HEK293 (cell line): Measurements from ENCODE around the gene NTSR1.

Source experiments
- CTCF ChIA-PET: fragments of 350-600 bp; formaldehyde crosslinking; extraction: SDS; loops from one replicate; lab custom pipeline; 2021; ENCODE audit warnings: antibody characterized with exemption; lab: Yijun Ruan, JAX
- POLR2A ChIA-PET: fragments of 300-600 bp; formaldehyde crosslinking; extraction: SDS; loops from one replicate; lab custom pipeline; 2020; ENCODE audit warnings: antibody characterized with exemption, inconsistent platforms; lab: Yijun Ruan, JAX
- H3K27ac ChIP-seq: fragments of 200-500 bp; sonication (Bioruptor generic); 2 replicates; pipeline ENCODE4 v1.5.1; 2014; ENCODE audit warnings: low read depth, low read length, control low read depth, inconsistent platforms; ENCODE audit errors: extremely low read depth
- H3K36me3 ChIP-seq, 2 experiments: fragments of 200-500 bp in 1 of 2; sonication (Bioruptor generic) in 1 of 2; 1 replicate in 1 of 2; 2 replicates in 1 of 2; pipeline ENCODE4 v1.5.1; 2014 to 2017; ENCODE audit warnings: inconsistent platforms in 2 of 2, low read length in 2 of 2; ENCODE audit not compliant: control insufficient read depth in 2 of 2, insufficient read depth in 1 of 2
- H3K4me1 ChIP-seq: fragments of 200-500 bp; sonication (Bioruptor generic); 2 replicates; pipeline ENCODE4 v1.5.1; 2014; ENCODE audit warnings: mild to moderate bottlenecking, low read length, inconsistent platforms; ENCODE audit not compliant: control insufficient read depth, insufficient read depth
- H3K4me3 ChIP-seq: 2 replicates; pipeline ENCODE4 v1.5.1; 2011; ENCODE audit warnings: low read depth, mild to moderate bottlenecking, control low read depth, low read length, moderate library complexity
- H3K9me3 ChIP-seq: fragments of 200-500 bp; sonication (Bioruptor generic); 2 replicates; pipeline ENCODE4 v1.5.1; 2014; ENCODE audit warnings: low read depth, low read length, inconsistent platforms; ENCODE audit not compliant: control insufficient read depth, insufficient read depth
- HOXA7 ChIP-seq: sonication (generic); formaldehyde crosslinking; IDR thresholded peaks from 2 replicates; pipeline ENCODE4 v1.8.1; 2022; ENCODE audit warnings: missing genetic modification reagents, borderline replicate concordance
- KLF8 ChIP-seq: fragments of 450-650 bp; formaldehyde crosslinking; IDR thresholded peaks from 2 replicates; pipeline ENCODE4 v1.5.1; 2016; ENCODE audit warnings: missing biosample characterization, missing genetic modification characterization
- PRDM1 ChIP-seq: fragments of 450-650 bp; formaldehyde crosslinking; IDR thresholded peaks from 2 replicates; pipeline ENCODE4; 2016; ENCODE audit warnings: missing biosample characterization, missing genetic modification characterization
- RBAK ChIP-seq: fragments of 450-650 bp; formaldehyde crosslinking; IDR thresholded peaks from 2 replicates; pipeline ENCODE4 v1.5.1; 2016; ENCODE audit warnings: missing biosample characterization, missing genetic modification characterization
- SALL2 ChIP-seq: fragments of 450-650 bp; formaldehyde crosslinking; IDR thresholded peaks from 2 replicates; pipeline ENCODE4 v1.5.0; 2017; ENCODE audit warnings: missing biosample characterization, mild to moderate bottlenecking, missing genetic modification characterization, borderline replicate concordance
- WT1 ChIP-seq: fragments of 450-650 bp; formaldehyde crosslinking; IDR thresholded peaks from 2 replicates; pipeline ENCODE4 v1.5.1; 2016; ENCODE audit warnings: missing biosample characterization, missing genetic modification characterization
- ZBTB49 ChIP-seq: fragments of 450-650 bp; formaldehyde crosslinking; IDR thresholded peaks from 2 replicates; pipeline ENCODE4 v1.5.1; 2016; ENCODE audit warnings: missing biosample characterization, missing genetic modification characterization, low read depth
- ZBTB6 ChIP-seq: fragments of 450-650 bp; formaldehyde crosslinking; IDR thresholded peaks from 2 replicates; pipeline ENCODE4 v1.5.1; 2017; ENCODE audit warnings: missing biosample characterization, missing genetic modification characterization
- ZBTB8A ChIP-seq: fragments of 450-650 bp; formaldehyde crosslinking; IDR thresholded peaks from 2 replicates; pipeline ENCODE4 v1.5.1; 2016; ENCODE audit warnings: missing biosample characterization, missing genetic modification characterization
- ZNF148 ChIP-seq: fragments of 450-650 bp; formaldehyde crosslinking; IDR thresholded peaks from 2 replicates; pipeline ENCODE4 v1.5.0; 2017; ENCODE audit warnings: missing biosample characterization, missing genetic modification characterization, borderline replicate concordance
- ZNF248 ChIP-seq: fragments of 450-650 bp; formaldehyde crosslinking; IDR thresholded peaks from 2 replicates; pipeline ENCODE4 v1.5.1; 2017; ENCODE audit warnings: missing biosample characterization, missing genetic modification characterization
- ZNF391 ChIP-seq: fragments of 450-650 bp; formaldehyde crosslinking; IDR thresholded peaks from 2 replicates; pipeline ENCODE4 v1.5.1; 2016; ENCODE audit warnings: low read depth, missing biosample characterization, missing genetic modification characterization, borderline replicate concordance
- ZNF426 ChIP-seq: fragments of 450-650 bp; formaldehyde crosslinking; IDR thresholded peaks from 2 replicates; pipeline ENCODE4 v1.5.1; 2017; ENCODE audit warnings: missing biosample characterization, missing genetic modification characterization, mild to moderate bottlenecking, inconsistent platforms, moderate library complexity
- ZNF501 ChIP-seq: fragments of 450-650 bp; formaldehyde crosslinking; IDR thresholded peaks from 2 replicates; pipeline ENCODE4 v1.5.1; 2016; ENCODE audit warnings: missing biosample characterization, missing genetic modification characterization
- ZNF521 ChIP-seq: fragments of 450-650 bp; formaldehyde crosslinking; IDR thresholded peaks from 2 replicates; pipeline ENCODE4 v1.5.1; 2017; ENCODE audit warnings: missing biosample characterization, mild to moderate bottlenecking, missing genetic modification characterization
- ZNF560 ChIP-seq: fragments of 450-650 bp; formaldehyde crosslinking; IDR thresholded peaks from 2 replicates; pipeline ENCODE4 v1.5.1; 2017; ENCODE audit warnings: missing biosample characterization, missing genetic modification characterization, borderline replicate concordance
- ZNF571 ChIP-seq: fragments of 450-650 bp; formaldehyde crosslinking; IDR thresholded peaks from 2 replicates; pipeline ENCODE4 v1.5.0; 2017; ENCODE audit warnings: missing biosample characterization, missing genetic modification characterization
- ZNF580 ChIP-seq: fragments of 450-650 bp; formaldehyde crosslinking; IDR thresholded peaks from 2 replicates; pipeline ENCODE4 v1.5.1; 2016; ENCODE audit warnings: missing biosample characterization, missing genetic modification characterization
- ZNF776 ChIP-seq: fragments of 450-650 bp; formaldehyde crosslinking; IDR thresholded peaks from 2 replicates; pipeline ENCODE4 v1.5.0; 2017; ENCODE audit warnings: missing biosample characterization, missing genetic modification characterization, borderline replicate concordance
- ZNF837 ChIP-seq: fragments of 450-650 bp; formaldehyde crosslinking; IDR thresholded peaks from 2 replicates; pipeline ENCODE4 v1.5.1; 2016; ENCODE audit warnings: missing biosample characterization, missing genetic modification characterization
- ZSCAN30 ChIP-seq: fragments of 450-650 bp; IDR thresholded peaks from 2 replicates; pipeline ENCODE4 v1.5.1; 2018; ENCODE audit warnings: missing biosample characterization, mild to moderate bottlenecking, missing genetic modification characterization, moderate library complexity

Gene NTSR1

GRCh38 chr20:62741701-62742491, 33.3 kb downstream of the NTSR1 start:
- no peak for TF ChIP-seq SALL2 (tag by site-specific recombination)
- TF ChIP-seq ZSCAN30 (tag by site-specific recombination), result no peak
- no peak for TF ChIP-seq ZNF521 (tag by site-specific recombination)
- no peak for TF ChIP-seq ZBTB8A (tag by site-specific recombination)
- no peak for TF ChIP-seq ZNF776
- Histone ChIP-seq H3K9me3 (no peaks in the 10 kb centered on the region), H3K36me3 (no peaks in the 10 kb centered on the region), H3K4me3 (no peak overlapping the region), H3K4me1 (no peaks in the 10 kb centered on the region), H3K27ac (no peak overlapping the region)
- ChIA-PET POLR2A (no interaction called here), CTCF (no interaction called here)

- Histone ChIP-seq H3K27ac (no peak overlapping the region), H3K4me3 (no peak overlapping the region), H3K36me3 (no peaks in the 10 kb centered on the region), H3K9me3 (no peaks in the 10 kb centered on the region), H3K4me1 (no peaks in the 10 kb centered on the region)
- TF ChIP-seq ZNF426 (no peak), ZBTB6 (tag by site-specific recombination) (no peak), ZNF580 (tag by site-specific recombination) (no peak), ZNF501 (tag by site-specific recombination) (no peak), ZNF571 (no peak), ZNF560 (tag by site-specific recombination) (no peak), ZNF248 (tag by site-specific recombination) (no peak), ZNF837 (no peak), ZNF391 (tag by site-specific recombination) (no peak), RBAK (tag by site-specific recombination) (no peak), WT1 (tag by site-specific recombination) (no peak), ZBTB49 (tag by site-specific recombination) (no peak), ZNF148 (tag by site-specific recombination) (no peak), PRDM1 (no peak), ZNF776 (no peak), HOXA7 (CRISPR knock-in tag) (no peak), KLF8 (tag by site-specific recombination) (no peak)
- ChIA-PET CTCF (no interaction called here), POLR2A (no interaction called here)
Measured at GRCh38 chr20:62742550-62742949, 33.9 kb downstream of the NTSR1 start.
